ENCODE data around the gene MBLAC1.

GRCh38 chr7:100119072-100119969 is 7.4 kb upstream of the MBLAC1 start, which contains the start of the genes CNPY4 and TAF6:
- TF ChIP-seq CTCF (IDR thresholded peaks at IDR 0.05; ENCODE audit: low read depth, low read length) (no peak), EZH2phosphoT487 (IDR thresholded peaks at IDR 0.05; ENCODE audit: low read depth) (no peak)
